GM12801 (cell line): ENCODE data around the gene ATN1.

Source experiments
- TF ChIP-seq, protein P1 (sequence below): IDR thresholded peaks from one replicate; pipeline ENCODE4 v1.5.1; 2011; ENCODE audit warnings: control low read depth; ENCODE audit not compliant: insufficient read length; ENCODE audit errors: extremely low read depth

ATN1 gene

DNA sequence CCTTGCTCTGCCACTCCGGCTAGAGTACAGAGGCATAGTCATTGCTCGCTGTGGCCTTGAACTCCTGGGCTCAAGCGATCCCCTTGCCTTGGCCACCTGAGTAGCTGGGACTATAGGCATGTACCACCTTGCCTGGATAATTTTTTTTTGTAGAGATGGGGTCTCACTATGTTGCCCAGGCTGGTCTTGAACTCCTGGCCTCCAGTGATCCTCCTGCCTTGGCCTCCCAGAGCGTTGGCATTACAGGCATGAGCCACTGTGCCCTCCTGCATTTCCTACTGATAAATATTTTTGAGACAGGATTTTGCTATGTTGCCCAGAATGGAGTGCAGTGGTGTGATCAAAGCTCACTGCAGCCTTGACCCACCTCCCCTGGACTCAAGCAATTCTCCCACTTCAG lies 52.3 kb downstream of the ATN1 start:
- TF ChIP-seq, protein P1, sequence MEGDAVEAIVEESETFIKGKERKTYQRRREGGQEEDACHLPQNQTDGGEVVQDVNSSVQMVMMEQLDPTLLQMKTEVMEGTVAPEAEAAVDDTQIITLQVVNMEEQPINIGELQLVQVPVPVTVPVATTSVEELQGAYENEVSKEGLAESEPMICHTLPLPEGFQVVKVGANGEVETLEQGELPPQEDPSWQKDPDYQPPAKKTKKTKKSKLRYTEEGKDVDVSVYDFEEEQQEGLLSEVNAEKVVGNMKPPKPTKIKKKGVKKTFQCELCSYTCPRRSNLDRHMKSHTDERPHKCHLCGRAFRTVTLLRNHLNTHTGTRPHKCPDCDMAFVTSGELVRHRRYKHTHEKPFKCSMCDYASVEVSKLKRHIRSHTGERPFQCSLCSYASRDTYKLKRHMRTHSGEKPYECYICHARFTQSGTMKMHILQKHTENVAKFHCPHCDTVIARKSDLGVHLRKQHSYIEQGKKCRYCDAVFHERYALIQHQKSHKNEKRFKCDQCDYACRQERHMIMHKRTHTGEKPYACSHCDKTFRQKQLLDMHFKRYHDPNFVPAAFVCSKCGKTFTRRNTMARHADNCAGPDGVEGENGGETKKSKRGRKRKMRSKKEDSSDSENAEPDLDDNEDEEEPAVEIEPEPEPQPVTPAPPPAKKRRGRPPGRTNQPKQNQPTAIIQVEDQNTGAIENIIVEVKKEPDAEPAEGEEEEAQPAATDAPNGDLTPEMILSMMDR, result no peak

DNA sequence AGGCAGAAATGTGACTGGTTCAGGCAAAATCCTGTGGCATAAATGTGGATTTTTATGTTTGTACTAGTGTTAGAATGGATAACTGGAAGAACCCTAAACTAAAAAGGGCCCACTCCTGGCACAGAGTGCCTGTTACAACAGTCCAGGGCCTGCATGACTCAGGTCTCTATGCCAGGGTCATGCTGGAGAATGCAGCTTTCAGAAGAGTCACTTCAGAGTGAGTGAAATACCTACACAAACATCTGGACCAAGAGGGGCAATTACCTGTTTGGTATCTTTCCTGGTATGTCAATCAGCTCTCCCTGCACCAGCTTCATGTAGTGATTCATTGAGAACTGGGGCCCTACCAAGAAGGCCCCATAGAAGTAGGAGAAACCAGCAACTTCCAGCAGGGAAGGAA lies 53.0 kb downstream of the ATN1 start:
- TF ChIP-seq, protein P1, result no peak

DNA sequence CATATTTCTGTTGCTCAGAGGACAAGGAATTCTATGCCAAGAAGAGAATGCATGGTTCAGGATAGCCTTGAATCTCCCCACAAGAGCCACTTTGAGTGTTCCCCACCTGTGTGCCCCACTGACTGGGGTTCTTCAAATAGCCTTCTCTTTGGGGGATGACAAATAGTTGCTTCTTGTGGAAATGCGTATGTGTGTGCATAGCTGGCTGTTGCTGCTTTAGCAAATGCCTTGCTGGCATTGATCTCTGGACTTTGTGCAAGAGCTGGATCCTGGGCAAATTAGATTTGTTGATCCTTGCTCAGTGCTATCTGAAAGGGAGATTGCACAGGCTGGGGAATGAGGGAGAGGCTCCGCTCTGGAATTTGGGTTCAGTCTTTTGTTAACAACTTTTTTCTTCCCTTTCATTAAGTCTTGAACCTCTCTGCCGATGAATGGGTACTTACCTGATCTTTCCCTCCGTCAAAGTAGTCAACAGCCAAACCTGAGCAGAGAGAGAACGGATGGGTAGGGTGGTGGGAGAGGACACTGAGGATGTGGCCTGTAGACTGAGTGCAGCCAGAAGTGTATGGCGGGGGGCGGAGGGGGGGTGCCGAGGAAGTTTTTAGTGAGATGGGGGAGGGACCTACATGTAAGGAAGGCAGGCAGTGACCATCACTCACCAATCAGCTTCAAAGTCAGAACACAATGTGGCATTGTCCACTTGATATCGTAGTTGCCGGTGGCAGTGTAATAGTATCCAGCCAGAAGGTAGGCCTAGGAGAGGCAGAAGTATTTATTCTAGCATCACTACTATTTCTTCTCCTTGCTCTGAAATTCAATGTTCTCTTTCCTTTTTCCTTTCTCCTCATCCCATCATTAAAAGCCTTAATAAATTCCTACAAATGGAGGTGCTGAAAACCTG lies 53.6 kb downstream of the ATN1 start:
- TF ChIP-seq, protein P1, result no peak

DNA sequence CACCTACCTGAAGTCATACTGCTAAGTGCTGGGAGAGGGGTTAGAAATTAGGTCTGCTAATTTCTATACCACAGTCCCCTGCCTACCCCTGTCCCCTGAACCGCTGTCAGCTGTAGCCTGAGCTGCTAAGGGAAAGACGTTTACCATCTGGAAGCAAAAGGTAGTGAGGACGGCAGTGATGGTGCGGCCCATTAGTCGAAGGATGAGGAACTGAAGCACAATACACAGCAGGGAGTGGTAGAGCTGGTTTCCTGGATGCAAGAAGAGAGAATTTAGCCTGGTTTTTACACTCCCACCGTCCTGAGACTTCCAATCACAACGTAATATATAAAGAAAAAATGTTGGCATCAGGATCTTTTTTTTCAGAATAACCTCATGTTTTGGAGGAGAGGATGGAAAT lies 54.8 kb downstream of the ATN1 start:
- TF ChIP-seq, protein P1, result no peak

DNA sequence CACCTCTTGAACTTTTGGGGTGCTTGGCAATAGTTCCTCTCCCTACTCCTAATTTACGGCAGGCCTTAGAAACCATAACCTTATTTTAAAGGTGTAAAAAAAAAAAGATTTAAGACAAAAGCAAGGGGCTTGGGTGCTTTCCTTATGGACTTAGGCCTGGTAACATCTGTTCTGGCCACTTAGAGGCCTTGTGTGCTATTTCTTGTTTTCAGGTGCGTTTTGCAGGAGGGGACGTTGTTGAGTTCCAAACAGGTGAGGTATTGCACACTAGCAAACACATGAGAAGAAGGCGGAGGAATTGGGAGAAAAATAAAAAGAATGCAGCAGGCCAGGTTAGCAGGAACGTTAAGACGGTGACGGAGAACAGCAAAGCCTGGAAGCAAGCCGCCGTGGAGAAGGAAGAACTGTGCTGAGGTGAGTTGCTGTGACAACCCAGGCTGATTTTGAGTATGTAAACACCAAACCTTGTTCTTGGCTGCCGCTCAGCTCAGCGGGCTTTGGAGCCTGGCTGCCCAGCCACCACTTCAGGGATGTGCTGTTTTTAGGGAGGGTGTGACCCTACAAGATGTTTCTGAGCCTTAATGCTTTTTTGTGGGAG lies 60.3 kb downstream of the ATN1 start:
- TF ChIP-seq, protein P1, result no peak
